Esophagus squamous epithelium (tissue), 5 donors: ENCODE data around the gene SDHD. TPM values are rescaled to one million over a fixed set of nuclear protein-coding genes. Genes with fewer than 3 reads are reported as not detected.
A peak's percentile ranks its signal among the peaks of the same experiment; 100 is the strongest.
"Not testable (repeated sequence)": the region's sequence is repeated elsewhere in the genome, so short reads cannot be mapped to it uniquely, and the experiment has no call there.

Source experiments
- DNase-seq: peaks from one replicate; lab custom pipeline; 2025; lab: John Stamatoyannopoulos, UW
- H3K27ac ChIP-seq, 4 donors: fragments of 200-600 bp; sonication (generic); one replicate each; pipeline ENCODE4 v1.5.1; 2016 to 2019; ENCODE audit warnings: mild to moderate bottlenecking in 1 of 4
- H3K27me3 ChIP-seq, 4 donors: fragments of 200-600 bp; sonication (generic); 1 replicate in 3 of 4; 2 replicates in 1 of 4; pipeline versions ENCODE4 v1.5.1 to v1.6.0; 2017 to 2021; ENCODE audit warnings: antibody characterized with exemption in 1 of 4
- H3K36me3 ChIP-seq, 3 donors: fragments of 200-600 bp; sonication (generic); one replicate each; pipeline ENCODE4 v1.5.1; 2016 to 2019
- H3K4me1 ChIP-seq, 3 donors: fragments of 200-600 bp; sonication (generic); one replicate each; pipeline ENCODE4 v1.5.1; 2017 to 2019
- H3K4me3 ChIP-seq, 4 donors: fragments of 200-600 bp; sonication (generic); 1 replicate in 3 of 4; 2 replicates in 1 of 4; pipeline ENCODE4 v1.5.1; 2016 to 2019; ENCODE audit warnings: mild to moderate bottlenecking in 2 of 4, moderate library complexity in 1 of 4
- H3K9me3 ChIP-seq, 3 donors: fragments of 200-600 bp; sonication (generic); one replicate each; pipeline ENCODE4 v1.5.1; 2016 to 2019
- CTCF ChIP-seq, 6 experiments: fragments of 450-650 bp in 4 of 6; fragments of 200-600 bp in 2 of 6; sonication (generic) in 2 of 6; IDR thresholded peaks; one replicate each; pipeline ENCODE4 v1.5.1; 2016 to 2019; ENCODE audit warnings: antibody characterized with exemption in 6 of 6, mild to moderate bottlenecking in 4 of 6, moderate library complexity in 4 of 6
- POLR2A ChIP-seq, 4 donors: fragments of 450-650 bp; IDR thresholded peaks; one replicate each; pipeline ENCODE4 v1.6.1; 2017; ENCODE audit warnings: antibody characterized with exemption in 4 of 4, mild to moderate bottlenecking in 4 of 4, moderate library complexity in 3 of 4
- WGBS, 2 donors: methylation state at CpG; one replicate each; pipeline ENCODE4 v1.1.5; 2018; 5-methylcytosine and 5-hydroxymethylcytosine counted together
- intact Hi-C: fragments of 100-400 bp; cut with DNase I; formaldehyde crosslinking; loops from one replicate; pipeline ENCODE4 v1.15.0; 2022
- total RNA-seq, 4 donors: library from RNA; depleted of rRNA; stranded (reverse); fragments of >200 nt; gene quantifications; one replicate each; pipeline ENCODE4 v1.1.0, GENCODE V29; 2016
- donor health status: DM: yes; HTN: yes; CAD: no.

The SDHD gene
- total RNA-seq, 4 donors from 2014 or later = 78.5 to 155 (median 122) TPM

- H3K4me1 ChIP-seq = peaks cover 0 to 17% (median 0%) of the 10 kb centered on the region in 3 donors
- no peak for DNase-seq
- no peaks in the 10 kb centered on the region for H3K9me3 ChIP-seq
- intact Hi-C loops = no loop called here
- H3K27ac ChIP-seq = no peak overlapping the region
- H3K4me3 ChIP-seq = no peak overlapping the region
- WGBS, 2 donors = 89 to 93% methylated on average over 4 of the region's 4 CpGs
- peaks cover 0 to 97% (median 12%) of the 10 kb centered on the region in 3 donors for H3K36me3 ChIP-seq
- TF ChIP-seq CTCF (IDR thresholded peaks at IDR 0.05) (no peak), POLR2A (IDR thresholded peaks at IDR 0.05) (no peak)
- no peaks in the 10 kb centered on the region for H3K27me3 ChIP-seq
Measured at GRCh38 chr11:112044961-112045360, 41.7 kb upstream of the SDHD start.

- H3K27me3 ChIP-seq, H3K27ac ChIP-seq, H3K4me3 ChIP-seq, intact Hi-C loops, H3K9me3 ChIP-seq, DNase-seq: not testable (repeated sequence)
- Histone ChIP-seq H3K4me1 (peaks cover 0 to 17% (median 0%) of the 10 kb centered on the region in 3 donors), H3K36me3 (peaks cover 0 to 96% (median 12%) of the 10 kb centered on the region in 3 donors)
- 83 to 100% methylated on average over 1 to 2 of the region's 2 CpGs for WGBS, 2 donors
Measured at GRCh38 chr11:112046647-112047046, 40.0 kb upstream of the SDHD start.

GRCh38 chr11:112048256-112048655, 38.4 kb upstream of the SDHD start:
- H3K27ac ChIP-seq = peak overlapping the region in 1 of 4 donors; percentile 26
- H3K36me3 ChIP-seq = peaks cover 0 to 96% (median 20%) of the 10 kb centered on the region in 3 donors
- intact Hi-C loops = not testable (repeated sequence)

GRCh38 chr11:112049777-112050176, 36.9 kb upstream of the SDHD start:
- TF ChIP-seq CTCF (IDR thresholded peaks at IDR 0.05) (no peak), POLR2A (IDR thresholded peaks at IDR 0.05) (no peak)
- peaks cover 0 to 17% (median 0%) of the 10 kb centered on the region in 3 donors for H3K4me1 ChIP-seq
- H3K4me3 ChIP-seq = no peak overlapping the region
- no peaks in the 10 kb centered on the region for H3K9me3 ChIP-seq
- no peak overlapping the region for H3K27ac ChIP-seq
- no peak for DNase-seq
- intact Hi-C loops = no loop called here
- H3K27me3 ChIP-seq = no peaks in the 10 kb centered on the region
- peaks cover 0 to 96% (median 22%) of the 10 kb centered on the region in 3 donors for H3K36me3 ChIP-seq
- WGBS, 2 donors = 36 to 44% methylated on average over 2 of the region's 2 CpGs

More at GRCh38 chr11:112048256-112048655, 38.4 kb upstream of the SDHD start:
- not testable (repeated sequence) for DNase-seq, H3K27me3 ChIP-seq, H3K4me3 ChIP-seq, H3K9me3 ChIP-seq
- 76 to 90% methylated on average over 2 to 3 of the region's 3 CpGs for WGBS, 2 donors
- peaks cover 0 to 17% (median 0%) of the 10 kb centered on the region in 3 donors for H3K4me1 ChIP-seq

GRCh38 chr11:112050721-112051120, 36.0 kb upstream of the SDHD start:
- 72 to 85% methylated on average over 3 of the region's 3 CpGs for WGBS, 2 donors
- no peaks in the 10 kb centered on the region for H3K9me3 ChIP-seq
- H3K4me3 ChIP-seq = no peak overlapping the region
- H3K27me3 ChIP-seq = no peaks in the 10 kb centered on the region
- peaks cover 0 to 96% (median 17%) of the 10 kb centered on the region in 3 donors for H3K36me3 ChIP-seq
- DNase-seq = no peak
- intact Hi-C loops = no loop called here
- peaks cover 0 to 17% (median 0%) of the 10 kb centered on the region in 3 donors for H3K4me1 ChIP-seq
- TF ChIP-seq POLR2A (IDR thresholded peaks at IDR 0.05) = no peak
- no peak for TF ChIP-seq CTCF (IDR thresholded peaks at IDR 0.05)
- no peak overlapping the region for H3K27ac ChIP-seq

GRCh38 chr11:112051768-112052167, 34.9 kb upstream of the SDHD start:
- Histone ChIP-seq H3K4me3 (no peak overlapping the region), H3K4me1 (peaks cover 0 to 17% (median 0%) of the 10 kb centered on the region in 3 donors), H3K9me3 (no peaks in the 10 kb centered on the region), H3K27me3 (no peaks in the 10 kb centered on the region), H3K27ac (no peak overlapping the region), H3K36me3 (peaks cover 0 to 96% (median 17%) of the 10 kb centered on the region in 3 donors)
- DNase-seq = no peak
- WGBS, 2 donors = 83 to 85% methylated on average over 3 of the region's 3 CpGs
- intact Hi-C loops = no loop called here
- TF ChIP-seq CTCF (IDR thresholded peaks at IDR 0.05) (no peak), POLR2A (IDR thresholded peaks at IDR 0.05) (no peak)
